ENCODE measurements around the gene GCC2. TPM values are rescaled to one million over a fixed set of nuclear protein-coding genes. Genes with fewer than 3 reads are reported as not detected.

The GCC2 gene
- total RNA-seq, 1 donor from 2014 or later, result 53.9 TPM

DNA sequence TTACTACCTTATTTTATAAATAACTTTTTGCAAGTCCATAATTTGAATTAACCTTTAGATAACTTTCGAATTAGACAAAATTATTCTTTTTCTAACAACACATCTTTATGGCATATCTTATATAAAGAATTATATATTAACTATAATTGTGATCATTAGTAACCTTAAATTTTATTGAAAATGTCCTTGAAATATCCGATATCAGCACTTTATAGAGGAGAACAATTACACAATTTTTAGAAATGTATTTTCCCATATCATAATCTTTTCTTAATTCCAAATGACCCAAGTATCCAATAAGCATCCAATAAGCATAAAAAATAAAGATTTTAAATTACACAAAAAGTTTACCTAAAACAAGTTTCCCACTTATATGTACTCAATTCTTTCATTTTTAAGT is 7.3 kb upstream of the GCC2 start:
- FAIRE-seq, result no peak

DNA sequence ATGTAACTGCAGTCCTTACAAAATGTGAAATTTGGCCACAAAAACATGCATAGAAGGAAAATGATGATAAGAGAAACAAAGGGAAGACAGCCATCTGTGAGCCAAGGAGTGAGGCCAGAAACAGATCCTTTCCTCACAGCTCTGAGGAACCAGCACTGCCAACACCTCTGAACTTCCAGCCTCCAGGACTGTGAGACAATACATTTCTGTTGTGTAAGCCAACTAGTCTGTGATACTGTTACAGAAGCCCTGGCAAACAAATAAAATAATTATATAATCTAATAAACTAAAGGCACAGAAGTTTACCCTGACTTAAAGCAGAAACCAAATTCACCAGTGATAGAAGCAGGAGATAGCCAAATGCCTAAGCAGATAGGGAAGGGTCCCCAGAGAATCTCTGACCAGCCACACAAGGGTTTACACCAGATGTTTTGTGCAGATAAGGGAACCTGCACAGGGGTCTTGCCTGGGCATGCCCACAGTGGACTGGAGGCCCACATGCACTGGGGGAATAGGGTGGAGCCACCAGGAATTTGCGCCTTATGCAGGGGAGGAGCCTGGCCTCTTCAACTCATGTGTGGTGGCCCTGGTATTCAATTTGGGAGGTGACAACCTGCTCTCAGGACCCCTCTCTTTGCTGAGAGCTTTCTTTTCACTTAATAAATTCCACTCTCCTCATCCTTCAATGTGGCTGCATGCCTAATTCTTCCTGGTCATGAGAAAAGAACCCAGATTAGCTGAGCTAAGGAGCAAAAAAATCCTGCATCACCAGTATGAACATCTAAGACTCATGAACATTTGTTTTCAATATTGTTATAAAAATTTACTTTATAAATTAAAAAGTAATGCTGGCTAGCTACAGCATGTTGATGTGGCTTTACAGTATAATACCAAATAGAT is 3.8 kb upstream of the GCC2 start:
- Mint-ChIP-seq H3K36me3 (ENCODE audit: low read depth, unreplicated experiment) (no peaks in the 10 kb centered on the region), H3K9me3 (ENCODE audit: unreplicated experiment) (peaks cover 10% of the 10 kb centered on the region), H3K4me3 (ENCODE audit: unreplicated experiment) (no peak overlapping the region), H3K27ac (ENCODE audit: unreplicated experiment) (peak overlapping the region; percentile 77), H3K4me1 (ENCODE audit: low read depth, unreplicated experiment) (peaks cover 6% of the 10 kb centered on the region), H3K27me3 (ENCODE audit: low read depth, unreplicated experiment) (no peaks in the 10 kb centered on the region)
- no peaks in the 10 kb centered on the region for H3K27me3 ChIP-seq (ENCODE audit: insufficient read depth, low read length)
- no peak overlapping the region for H3K4me3 ChIP-seq (ENCODE audit: insufficient read depth, low read depth, low read length)
- DNase-seq (ENCODE audit: low read depth) (no peak), FAIRE-seq (no peak)
- H3K27ac ChIP-seq (ENCODE audit: low read depth, low read length), result no peak overlapping the region
- H3K36me3 ChIP-seq (ENCODE audit: insufficient read depth, low read length), result no peaks in the 10 kb centered on the region
- H2AFZ ChIP-seq (ENCODE audit: low read depth, low read length), result no peak overlapping the region
- TF ChIP-seq, protein P1, sequence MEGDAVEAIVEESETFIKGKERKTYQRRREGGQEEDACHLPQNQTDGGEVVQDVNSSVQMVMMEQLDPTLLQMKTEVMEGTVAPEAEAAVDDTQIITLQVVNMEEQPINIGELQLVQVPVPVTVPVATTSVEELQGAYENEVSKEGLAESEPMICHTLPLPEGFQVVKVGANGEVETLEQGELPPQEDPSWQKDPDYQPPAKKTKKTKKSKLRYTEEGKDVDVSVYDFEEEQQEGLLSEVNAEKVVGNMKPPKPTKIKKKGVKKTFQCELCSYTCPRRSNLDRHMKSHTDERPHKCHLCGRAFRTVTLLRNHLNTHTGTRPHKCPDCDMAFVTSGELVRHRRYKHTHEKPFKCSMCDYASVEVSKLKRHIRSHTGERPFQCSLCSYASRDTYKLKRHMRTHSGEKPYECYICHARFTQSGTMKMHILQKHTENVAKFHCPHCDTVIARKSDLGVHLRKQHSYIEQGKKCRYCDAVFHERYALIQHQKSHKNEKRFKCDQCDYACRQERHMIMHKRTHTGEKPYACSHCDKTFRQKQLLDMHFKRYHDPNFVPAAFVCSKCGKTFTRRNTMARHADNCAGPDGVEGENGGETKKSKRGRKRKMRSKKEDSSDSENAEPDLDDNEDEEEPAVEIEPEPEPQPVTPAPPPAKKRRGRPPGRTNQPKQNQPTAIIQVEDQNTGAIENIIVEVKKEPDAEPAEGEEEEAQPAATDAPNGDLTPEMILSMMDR (IDR thresholded peaks at IDR 0.05; ENCODE audit: insufficient read depth, low read depth, low read length), result no peak
- TF ChIP-seq EZH2 (IDR thresholded peaks at IDR 0.05; ENCODE audit: insufficient read depth, low read length), result no peak
- no peaks in the 10 kb centered on the region for H4K20me1 ChIP-seq (ENCODE audit: insufficient read depth, low read length)
- H3K4me2 ChIP-seq (ENCODE audit: low read length), result no peak overlapping the region
- no peaks in the 10 kb centered on the region for H3K9me3 ChIP-seq (ENCODE audit: insufficient read depth, low read depth, low read length)
- H3K79me2 ChIP-seq (ENCODE audit: insufficient read depth, low read length), result peaks cover 11% of the 10 kb centered on the region
- peaks cover 11% of the 10 kb centered on the region for H3K4me1 ChIP-seq (ENCODE audit: insufficient read depth, low read length)
- no peak overlapping the region for H3K9ac ChIP-seq (ENCODE audit: low read length)

More for the DNA sequence above, 7.3 kb upstream of the GCC2 start:
- Mint-ChIP-seq H3K27me3 (ENCODE audit: low read depth, unreplicated experiment) (no peaks in the 10 kb centered on the region), H3K4me1 (ENCODE audit: low read depth, unreplicated experiment) (no peaks in the 10 kb centered on the region), H3K36me3 (ENCODE audit: low read depth, unreplicated experiment) (no peaks in the 10 kb centered on the region), H3K4me3 (ENCODE audit: unreplicated experiment) (no peak overlapping the region), H3K27ac (ENCODE audit: unreplicated experiment) (no peak overlapping the region), H3K9me3 (ENCODE audit: unreplicated experiment) (peaks cover 10% of the 10 kb centered on the region)
- H4K20me1 ChIP-seq (ENCODE audit: insufficient read depth, low read length), result no peaks in the 10 kb centered on the region
- no peak for DNase-seq (ENCODE audit: low read depth)
- no peaks in the 10 kb centered on the region for H3K79me2 ChIP-seq (ENCODE audit: insufficient read depth, low read length)
- H3K4me2 ChIP-seq (ENCODE audit: low read length), result no peak overlapping the region
- no peaks in the 10 kb centered on the region for H3K9me3 ChIP-seq (ENCODE audit: insufficient read depth, low read depth, low read length)
- H3K4me1 ChIP-seq (ENCODE audit: insufficient read depth, low read length), result no peaks in the 10 kb centered on the region
- no peaks in the 10 kb centered on the region for H3K27me3 ChIP-seq (ENCODE audit: insufficient read depth, low read length)
- no peaks in the 10 kb centered on the region for H3K36me3 ChIP-seq (ENCODE audit: insufficient read depth, low read length)
- H3K4me3 ChIP-seq (ENCODE audit: insufficient read depth, low read depth, low read length), result no peak overlapping the region
- H3K27ac ChIP-seq (ENCODE audit: low read depth, low read length), result no peak overlapping the region
- no peak overlapping the region for H2AFZ ChIP-seq (ENCODE audit: low read depth, low read length)
- H3K9ac ChIP-seq (ENCODE audit: low read length), result no peak overlapping the region
- no peak for TF ChIP-seq EZH2 (IDR thresholded peaks at IDR 0.05; ENCODE audit: insufficient read depth, low read length)
- TF ChIP-seq, protein P1 (IDR thresholded peaks at IDR 0.05; ENCODE audit: insufficient read depth, low read depth, low read length), result no peak

DNA sequence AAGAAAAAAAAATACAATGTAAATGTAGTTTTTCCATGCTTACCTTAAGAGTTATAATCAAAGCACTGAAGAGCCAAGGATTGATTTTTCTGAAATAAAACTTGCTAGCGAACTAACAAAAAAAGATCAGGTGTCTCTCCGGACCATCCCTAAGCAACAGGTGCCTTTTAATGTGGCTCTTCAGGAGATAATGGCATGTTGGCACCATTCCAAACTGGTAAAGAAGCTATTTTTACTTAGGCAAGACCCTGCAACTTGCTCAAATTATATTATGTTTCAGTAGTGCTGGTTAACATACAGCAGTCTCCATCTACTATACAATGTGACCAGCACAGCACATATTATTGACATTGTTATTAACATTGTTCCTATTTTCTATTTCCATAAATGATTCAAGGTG is 2.3 kb upstream of the GCC2 start:
- FAIRE-seq (no peak), DNase-seq (ENCODE audit: low read depth) (no peak)
- Mint-ChIP-seq H3K4me3 (ENCODE audit: unreplicated experiment) (no peak overlapping the region), H3K36me3 (ENCODE audit: low read depth, unreplicated experiment) (no peaks in the 10 kb centered on the region), H3K27me3 (ENCODE audit: low read depth, unreplicated experiment) (no peaks in the 10 kb centered on the region), H3K4me1 (ENCODE audit: low read depth, unreplicated experiment) (peaks cover 6% of the 10 kb centered on the region), H3K9me3 (ENCODE audit: unreplicated experiment) (peaks cover 10% of the 10 kb centered on the region), H3K27ac (ENCODE audit: unreplicated experiment) (no peak overlapping the region)
- Histone ChIP-seq H3K27ac (ENCODE audit: low read depth, low read length) (no peak overlapping the region), H3K4me3 (ENCODE audit: insufficient read depth, low read depth, low read length) (no peak overlapping the region), H3K27me3 (ENCODE audit: insufficient read depth, low read length) (no peaks in the 10 kb centered on the region), H3K9ac (ENCODE audit: low read length) (no peak overlapping the region), H4K20me1 (ENCODE audit: insufficient read depth, low read length) (no peaks in the 10 kb centered on the region), H3K4me2 (ENCODE audit: low read length) (no peak overlapping the region), H3K9me3 (ENCODE audit: insufficient read depth, low read depth, low read length) (no peaks in the 10 kb centered on the region), H3K36me3 (ENCODE audit: insufficient read depth, low read length) (peaks cover 2% of the 10 kb centered on the region), H3K79me2 (ENCODE audit: insufficient read depth, low read length) (peaks cover 12% of the 10 kb centered on the region), H2AFZ (ENCODE audit: low read depth, low read length) (no peak overlapping the region), H3K4me1 (ENCODE audit: insufficient read depth, low read length) (peaks cover 11% of the 10 kb centered on the region)
- TF ChIP-seq, protein P1 (IDR thresholded peaks at IDR 0.05; ENCODE audit: insufficient read depth, low read depth, low read length), result no peak
- TF ChIP-seq EZH2 (IDR thresholded peaks at IDR 0.05; ENCODE audit: insufficient read depth, low read length), result no peak
